HG03558 (cell line): ENCODE results near the gene FAM107B.

Experiments
- ATAC-seq: cut with Tn5 transposase; IDR thresholded peaks from one replicate; pipeline ENCODE4 v1.9.1; 2021; ENCODE audit warnings: moderate number of reproducible peaks; ENCODE audit not compliant: unreplicated experiment; ENCODE audit errors: extremely low read depth

FAM107B gene

DNA sequence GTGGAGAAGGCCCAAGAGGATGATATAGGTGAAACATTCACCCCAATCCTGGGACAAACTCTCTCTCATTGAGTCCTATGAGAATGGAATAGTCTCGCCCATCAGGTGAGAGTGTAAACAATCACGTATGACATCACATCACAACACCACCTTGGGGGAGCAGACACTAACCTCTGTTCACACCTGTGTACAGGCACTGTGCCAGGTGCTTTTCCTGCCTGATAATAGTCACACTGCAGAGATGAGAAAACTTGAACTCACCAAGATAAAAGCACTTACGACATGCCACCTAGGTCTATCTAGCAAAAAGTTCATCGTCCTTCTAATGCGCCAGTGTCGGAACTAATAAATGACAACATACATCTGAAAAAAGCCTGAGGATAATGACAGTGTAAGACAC is 187.8 kb downstream of the FAM107B start:
- ATAC-seq: no peak

DNA sequence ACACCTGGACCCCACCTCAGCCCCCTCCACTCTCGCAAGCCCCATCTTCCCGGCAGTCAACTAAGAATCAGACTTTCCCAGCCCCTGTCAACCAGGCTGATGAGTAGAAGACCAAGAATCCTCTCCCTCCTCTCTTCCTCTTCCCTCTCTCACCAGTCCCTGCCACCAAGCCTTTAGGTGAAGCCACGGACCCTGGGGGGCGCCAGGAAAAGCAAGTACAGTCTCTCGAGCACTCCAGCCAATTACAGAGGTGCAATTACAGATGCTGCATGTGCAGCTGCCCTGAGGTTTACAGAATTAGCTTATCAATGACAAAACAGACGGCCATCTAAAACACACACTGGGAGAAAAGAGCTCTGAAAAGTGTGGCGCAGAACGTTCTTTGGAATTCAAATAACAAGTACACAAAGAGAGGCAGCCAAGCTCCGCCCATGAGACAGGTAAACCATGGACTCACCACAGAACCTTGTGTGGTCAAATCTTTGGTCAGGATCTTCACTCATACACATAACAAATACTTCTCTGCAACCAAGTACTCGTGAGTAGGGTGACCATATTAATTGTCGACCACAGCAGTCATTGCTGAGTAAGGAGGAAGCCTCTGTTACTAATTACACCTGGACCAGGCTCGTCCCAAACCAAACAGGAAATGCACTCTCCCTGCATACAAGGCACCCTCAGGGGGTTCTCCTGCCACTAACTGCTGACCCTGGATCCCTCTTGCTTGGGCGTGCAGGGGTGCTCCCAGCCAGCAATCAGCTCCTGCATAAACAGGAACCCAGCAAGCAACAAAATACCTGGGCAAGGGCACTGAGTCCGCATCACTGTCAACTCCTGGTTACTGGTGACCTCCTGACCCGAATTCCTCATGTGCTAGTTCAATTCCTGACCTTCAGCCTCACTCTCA is 189.2 kb downstream of the FAM107B start:
- ATAC-seq: no peak

DNA sequence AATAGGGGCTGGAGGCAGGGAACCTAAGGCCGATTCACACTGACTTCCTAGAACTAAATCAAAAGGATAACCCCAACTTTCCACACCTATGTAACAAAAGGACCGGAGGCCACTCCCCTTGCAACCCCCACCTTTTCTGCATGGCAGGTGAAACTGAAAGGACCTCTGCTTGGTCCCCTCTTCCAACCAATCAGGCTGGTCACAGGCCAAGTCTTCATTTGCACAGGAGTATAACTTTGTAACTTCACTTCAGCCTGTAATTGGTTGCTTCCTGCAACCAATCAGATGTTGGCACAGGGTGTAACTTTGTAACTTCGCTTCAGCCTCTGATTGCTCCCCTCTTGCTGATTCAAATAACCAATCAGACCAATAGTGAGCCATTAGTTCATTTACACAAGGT is 190.0 kb downstream of the FAM107B start:
- no peak for ATAC-seq

DNA sequence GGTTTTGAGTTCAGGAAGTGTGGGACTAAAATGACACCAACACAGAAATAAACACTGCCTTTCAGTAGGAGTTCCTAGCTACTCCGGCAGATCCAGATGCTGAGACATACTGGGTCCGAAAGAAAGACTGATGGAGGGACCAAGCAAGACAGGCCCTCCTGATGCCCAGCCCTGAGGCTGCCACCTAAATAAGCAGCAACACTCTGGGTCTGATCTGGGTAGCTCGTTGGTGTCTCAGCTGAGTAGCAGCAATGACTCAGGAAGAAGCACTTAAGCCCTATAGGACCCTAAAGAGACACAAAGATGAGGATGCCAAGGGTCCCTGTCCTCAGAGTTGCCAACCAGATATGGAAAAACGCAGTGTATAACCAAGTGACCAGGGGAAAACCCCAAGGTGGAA is 190.7 kb downstream of the FAM107B start:
- ATAC-seq: no peak

DNA sequence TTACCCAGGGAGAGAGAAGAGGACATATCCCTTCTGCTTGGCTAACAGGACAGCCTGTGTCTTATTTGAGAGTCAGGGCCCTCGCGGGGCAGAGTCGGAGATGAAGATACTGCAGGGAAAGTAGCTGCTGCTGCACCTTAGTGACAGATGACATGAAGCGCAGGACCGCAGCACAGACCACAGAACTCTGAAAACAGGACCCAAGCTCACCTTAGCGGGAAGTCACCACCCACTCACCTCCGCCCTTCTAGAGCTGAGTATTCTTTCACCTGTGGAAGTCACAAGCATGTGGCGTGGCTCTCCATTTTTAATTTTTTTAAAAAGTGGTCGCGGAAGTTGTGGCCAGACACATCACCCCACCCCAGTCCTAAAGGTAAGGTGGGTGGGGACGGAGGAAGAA is 191.4 kb downstream of the FAM107B start:
- ATAC-seq: no peak

DNA sequence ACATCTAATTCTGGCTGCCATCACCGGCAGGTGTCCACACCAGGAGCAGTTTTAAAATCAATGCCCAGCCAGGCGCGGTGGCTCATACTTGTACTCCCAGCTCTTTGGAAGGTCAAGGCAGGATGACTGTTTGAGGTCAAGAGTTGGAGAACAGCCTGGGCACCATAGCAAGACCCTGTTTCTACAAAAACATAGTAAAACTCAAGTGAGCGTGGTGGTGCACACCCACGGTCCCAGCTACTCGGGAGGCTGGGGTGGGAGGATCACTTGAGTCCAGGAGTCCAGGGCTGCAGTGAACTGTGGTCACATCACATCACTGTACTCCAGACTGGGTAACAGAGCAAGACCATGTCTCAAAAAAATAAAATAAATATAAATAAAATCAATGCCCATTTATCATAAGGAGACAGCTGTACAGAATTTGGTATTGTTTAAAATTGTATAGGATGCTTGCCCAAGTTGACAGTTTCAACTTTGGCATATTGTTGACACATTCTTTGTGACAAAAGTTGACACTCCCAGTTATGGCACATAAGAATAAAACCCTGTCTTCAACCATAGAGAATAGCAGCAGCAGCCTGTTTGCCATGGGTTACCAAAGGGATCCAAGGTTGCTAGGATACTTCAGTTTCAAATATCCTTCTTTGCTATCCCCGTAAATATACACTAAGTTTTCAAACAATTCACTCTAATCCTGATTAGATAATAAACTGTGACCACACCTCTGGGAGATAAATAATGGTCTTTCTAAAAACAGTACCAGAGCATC is 193.0 kb downstream of the FAM107B start:
- ATAC-seq: no peak

DNA sequence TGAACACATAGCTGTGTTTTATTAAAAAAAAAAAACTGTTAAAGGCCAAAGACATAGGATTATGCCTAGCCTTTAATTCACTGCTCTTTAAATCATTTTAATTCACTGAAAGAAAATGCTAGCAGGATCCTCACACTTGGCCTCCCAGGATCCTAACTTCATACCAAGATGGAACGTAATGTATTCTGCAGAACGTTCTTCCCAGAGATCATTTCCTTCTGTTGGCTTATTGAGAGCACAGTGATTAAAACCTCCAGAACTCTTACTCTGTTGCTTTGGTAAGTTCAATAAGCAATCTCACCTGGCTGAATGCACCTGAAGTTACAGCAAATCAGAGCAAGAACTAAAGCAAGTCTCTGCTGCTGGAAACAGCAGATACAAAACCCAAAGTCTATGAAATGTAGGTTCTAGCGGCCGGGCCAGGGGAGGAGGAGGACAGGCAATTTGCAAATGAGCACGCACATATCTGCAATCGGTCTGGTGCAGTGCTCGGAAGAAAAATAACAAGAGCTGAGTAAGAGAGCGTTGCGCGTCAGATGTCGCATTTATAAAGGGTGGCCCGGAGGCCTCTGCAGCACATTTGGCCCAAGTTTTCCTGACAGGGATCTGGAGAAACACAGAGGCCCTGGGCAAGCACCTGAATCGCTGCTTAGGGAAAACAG is 193.9 kb downstream of the FAM107B start:
- ATAC-seq: no peak

DNA sequence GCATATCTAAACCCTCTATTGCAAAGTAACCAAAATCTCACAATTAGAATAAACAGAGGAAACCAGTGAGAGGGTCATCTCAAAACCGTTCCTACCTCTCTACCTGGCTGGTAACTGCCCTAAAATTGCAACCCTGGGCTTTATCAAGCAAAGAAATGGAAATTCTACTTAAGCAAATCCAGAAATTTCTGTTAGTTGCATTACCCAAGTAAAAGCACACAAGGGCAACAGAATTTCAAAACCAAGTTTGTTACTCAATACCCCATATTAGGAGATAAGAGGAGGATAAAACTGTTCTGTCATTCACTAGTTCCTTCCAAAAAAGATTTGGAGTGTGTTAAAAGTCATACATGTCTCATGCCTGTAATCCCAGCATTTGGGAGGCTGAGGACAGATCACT is 195.3 kb downstream of the FAM107B start:
- no peak for ATAC-seq

DNA sequence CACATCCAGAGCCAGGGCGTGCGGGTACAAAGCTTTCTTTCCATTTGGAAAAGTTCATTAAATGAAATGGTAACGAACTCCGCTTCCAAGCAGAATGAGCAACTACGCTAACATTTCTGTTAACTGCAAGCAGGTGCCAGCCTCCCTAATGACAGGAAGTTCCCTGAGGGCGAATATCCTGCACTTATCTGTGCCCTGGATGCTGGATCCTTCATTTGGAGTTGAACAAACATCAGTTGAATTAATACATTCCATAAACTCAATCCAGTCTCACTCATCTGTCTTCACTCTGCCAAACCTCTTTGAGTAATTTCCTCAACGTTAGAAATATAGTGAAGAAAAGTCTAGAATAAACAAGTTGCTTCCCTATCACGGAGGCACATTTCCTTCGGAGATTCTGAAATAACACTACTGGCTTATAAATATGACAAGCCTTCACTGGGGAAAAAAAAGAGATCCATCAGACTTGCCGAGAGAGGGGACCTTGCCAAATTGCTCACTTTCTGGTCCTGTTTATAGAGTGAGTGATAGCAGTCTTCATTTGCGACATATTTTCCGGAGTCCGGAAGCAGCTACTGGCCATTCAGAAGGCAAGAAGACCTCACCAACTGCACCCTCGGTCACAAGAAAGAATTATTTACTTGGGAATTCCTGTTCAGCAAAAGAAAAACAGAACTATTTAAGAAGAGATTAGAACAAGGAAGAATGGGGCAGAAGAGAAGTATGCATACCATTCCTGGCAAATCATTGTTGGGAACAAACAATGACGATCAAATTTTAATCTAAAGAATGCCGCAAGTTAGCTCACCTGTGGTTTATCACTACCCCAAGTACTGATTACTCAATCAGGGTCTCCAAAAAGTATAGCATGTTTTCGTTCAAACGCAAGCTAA is 196.4 kb downstream of the FAM107B start:
- ATAC-seq: no peak

DNA sequence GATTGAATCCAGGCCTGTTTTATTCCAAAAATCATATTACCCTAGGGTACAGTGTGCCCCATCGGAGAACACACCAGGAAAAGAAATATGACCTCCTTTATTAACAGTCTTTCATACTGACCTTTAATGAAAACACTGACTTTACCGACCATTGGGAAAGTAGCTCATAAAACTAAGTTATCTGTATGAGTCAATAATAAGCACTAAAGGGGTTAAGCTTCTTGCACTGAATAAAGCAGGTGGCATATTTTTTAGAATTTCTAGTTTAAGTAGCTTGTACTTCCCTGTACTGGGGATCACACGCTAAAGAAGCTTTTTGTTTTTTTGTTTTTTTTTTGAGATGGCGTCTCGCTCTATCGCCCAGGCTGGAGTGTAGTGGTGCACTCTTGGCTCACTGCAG is 199.8 kb downstream of the FAM107B start:
- ATAC-seq: no peak

DNA sequence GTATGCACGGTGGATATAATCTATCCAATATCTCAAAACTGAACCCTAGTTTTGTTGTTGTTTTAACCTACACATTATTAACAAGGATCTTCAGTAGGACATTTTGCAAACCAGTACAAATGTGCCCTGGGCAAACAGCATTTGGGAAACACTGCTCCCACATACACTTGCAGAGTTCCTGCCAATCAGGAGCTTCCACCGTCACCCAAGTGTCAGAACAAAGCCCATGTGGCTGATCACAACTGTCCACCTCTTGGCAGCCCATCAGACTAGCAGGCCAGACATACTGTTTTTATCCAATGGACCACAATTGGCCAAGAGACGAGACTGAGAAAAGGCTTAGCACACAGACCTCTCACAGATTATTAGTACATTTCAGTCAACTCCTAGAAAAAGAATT is 200.4 kb downstream of the FAM107B start:
- no peak for ATAC-seq

DNA sequence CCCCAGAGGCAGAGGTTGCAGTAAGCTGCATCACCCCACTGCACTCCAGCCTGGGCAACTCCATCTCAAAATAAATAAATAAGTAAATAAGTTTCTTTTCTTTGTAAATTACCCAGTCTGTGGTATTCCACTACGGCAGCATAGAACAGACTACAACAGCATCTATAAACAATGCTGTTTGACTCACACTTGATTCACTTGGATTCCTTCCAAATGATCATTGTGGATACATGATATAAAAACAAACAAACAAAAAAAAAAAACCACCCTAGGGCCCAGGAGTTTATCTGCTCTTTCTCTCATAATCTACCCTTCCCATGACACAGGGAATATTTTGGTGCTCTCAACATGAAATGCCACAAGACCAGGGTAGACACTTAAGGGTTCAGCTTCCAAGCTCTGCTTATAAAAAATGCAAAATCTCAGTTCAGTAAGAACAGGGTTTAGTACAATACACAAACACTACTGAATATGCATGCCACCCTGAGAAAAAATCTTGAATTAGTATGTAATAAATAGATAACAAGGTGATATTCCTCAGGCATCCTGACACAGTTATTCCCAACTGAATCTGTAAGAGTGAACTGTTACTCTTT is 200.9 kb downstream of the FAM107B start:
- no peak for ATAC-seq

DNA sequence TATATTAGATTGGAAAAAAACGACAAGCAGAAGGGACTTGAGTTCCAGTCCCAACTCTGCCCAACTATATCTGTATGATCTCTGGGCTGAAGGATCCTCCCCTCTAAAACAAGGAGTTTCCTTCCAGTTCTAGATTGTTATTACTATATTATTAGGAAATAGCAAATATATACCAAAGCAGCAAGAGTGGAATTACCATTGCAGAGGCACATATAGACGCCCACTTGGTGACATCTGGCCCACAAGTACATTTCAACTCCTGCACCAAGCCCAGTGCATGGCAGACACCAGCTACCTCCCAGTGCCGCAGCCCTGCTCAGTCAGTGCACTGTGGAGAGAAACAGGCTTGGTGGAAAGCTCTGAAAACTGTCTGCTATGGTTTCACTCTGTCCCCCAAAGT is 201.9 kb downstream of the FAM107B start:
- ATAC-seq: no peak

DNA sequence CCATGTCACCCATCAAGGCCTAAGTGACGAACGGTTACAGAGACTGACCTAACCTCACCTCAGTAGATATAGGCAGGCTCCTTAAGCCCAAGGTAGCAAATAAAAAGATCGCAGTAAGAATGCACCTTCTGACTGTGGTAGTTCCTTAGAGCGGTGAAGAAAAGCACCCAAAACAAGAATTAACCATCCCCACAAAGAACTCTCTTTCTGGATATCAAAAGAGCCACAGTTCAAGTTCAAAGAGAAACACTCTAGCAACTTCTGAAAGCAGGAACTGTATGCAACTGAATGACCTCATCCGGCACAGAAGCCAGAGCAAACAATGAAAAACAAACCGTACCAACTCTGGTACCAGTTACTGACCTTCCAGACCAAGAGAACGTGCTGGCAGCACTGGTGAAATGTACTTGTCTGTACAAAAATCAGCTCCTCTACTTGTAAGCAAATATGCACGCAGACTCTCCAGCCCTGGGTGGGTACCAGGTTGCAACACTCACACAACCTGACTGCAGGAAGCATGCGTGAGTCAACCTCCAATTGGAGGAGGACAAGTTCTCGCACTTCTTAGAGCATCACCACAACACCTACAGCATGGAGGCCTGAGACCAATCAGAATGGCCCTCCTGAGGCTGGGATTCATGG is 202.7 kb downstream of the FAM107B start:
- peak; percentile 75 for ATAC-seq

DNA sequence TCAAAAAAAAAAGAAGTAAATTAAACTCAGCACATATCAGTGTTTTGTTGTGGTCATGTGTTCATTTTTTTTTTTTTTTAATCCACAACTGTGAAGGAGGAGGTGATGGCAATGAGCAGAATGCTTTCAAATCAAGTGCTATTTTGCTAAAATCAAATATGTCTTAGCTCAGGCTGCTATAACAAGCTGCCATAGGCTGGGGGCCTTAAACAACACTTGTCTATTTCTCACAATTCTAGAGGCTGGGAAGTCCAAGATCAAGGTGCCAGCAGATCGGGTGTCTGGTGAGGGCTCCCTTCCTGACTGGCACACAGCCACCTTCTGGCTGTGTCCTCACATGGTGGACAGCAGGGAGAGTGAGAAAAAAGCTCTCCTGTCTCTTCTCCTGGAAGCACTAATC is 203.9 kb downstream of the FAM107B start:
- no peak for ATAC-seq

DNA sequence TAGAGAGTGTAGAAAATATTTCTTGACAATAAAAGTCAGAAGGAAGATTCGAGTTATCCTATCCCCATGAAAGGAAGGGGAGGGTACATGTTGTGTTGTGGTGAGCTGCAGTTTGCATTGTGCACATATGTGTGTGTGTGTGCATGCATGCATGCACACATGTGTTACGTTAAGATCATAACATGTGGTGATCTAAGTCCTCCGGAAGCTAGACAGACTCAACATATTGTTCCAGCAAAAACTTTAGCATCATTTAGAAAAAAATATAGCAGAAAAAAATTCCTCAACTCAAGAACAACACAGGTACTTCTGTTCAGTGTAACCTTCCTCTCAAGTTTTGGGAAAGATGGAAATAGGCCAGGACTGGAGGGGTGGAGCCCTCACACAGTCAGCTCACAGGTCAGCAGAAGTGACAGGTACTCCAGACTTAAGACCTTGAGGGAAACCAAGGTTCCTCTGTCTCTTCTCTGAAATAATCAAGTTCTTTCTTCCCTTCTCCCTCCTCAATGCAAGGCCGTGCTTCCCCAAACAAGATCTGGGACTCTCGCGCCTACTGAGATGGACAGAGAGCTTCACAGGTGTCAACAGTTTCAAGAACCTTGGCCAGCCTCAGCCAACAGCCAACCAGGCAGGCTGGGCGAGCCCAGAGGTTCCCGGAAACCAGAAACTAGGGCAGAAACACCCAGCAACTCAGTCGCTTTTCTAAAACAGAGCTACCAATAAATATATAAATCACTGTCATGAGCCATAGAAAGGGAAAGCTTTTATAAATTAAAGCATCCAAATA is 205.2 kb downstream of the FAM107B start:
- ATAC-seq: no peak

DNA sequence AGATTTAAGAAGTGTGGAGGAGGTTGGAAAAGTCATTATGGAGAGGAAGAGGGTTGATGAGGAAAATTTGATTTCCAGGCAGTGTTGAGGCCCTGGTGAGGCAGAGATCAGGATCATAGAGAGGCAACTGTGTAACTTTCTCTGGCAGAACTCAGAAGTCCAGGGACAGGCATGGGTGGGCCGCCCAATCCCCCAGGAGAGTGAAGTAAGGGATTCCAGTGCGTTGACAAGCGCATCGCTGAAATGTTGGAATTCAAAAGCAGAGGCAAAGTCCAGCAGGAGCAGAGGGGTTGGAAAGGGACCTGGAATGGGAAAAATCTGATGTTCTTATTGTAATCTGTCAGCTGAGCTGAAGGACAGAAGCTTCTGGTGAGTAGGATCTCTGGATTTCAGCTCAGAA is 207.3 kb downstream of the FAM107B start:
- no peak for ATAC-seq

DNA sequence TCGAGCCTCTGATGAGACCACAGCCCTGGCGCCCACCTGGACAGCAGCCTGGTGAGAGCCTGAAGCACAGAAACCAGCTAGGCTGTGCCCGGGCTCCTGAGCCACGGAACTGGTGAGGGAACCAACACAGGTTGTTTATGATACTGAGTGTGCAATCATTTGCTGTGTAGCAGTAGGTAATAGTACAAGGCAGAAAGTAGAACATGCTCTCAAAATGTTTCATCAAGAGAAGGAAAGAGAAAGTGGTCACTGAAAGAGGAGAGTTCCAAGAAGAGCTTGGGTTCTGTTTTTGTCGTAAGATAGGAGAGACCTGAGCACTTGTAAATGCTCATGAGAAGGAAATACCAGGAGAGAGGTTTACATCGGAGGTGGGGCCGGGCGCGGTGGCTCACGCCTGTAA is 208.2 kb downstream of the FAM107B start:
- no peak for ATAC-seq
